ENCODE data around the gene RGSL1.

DNA sequence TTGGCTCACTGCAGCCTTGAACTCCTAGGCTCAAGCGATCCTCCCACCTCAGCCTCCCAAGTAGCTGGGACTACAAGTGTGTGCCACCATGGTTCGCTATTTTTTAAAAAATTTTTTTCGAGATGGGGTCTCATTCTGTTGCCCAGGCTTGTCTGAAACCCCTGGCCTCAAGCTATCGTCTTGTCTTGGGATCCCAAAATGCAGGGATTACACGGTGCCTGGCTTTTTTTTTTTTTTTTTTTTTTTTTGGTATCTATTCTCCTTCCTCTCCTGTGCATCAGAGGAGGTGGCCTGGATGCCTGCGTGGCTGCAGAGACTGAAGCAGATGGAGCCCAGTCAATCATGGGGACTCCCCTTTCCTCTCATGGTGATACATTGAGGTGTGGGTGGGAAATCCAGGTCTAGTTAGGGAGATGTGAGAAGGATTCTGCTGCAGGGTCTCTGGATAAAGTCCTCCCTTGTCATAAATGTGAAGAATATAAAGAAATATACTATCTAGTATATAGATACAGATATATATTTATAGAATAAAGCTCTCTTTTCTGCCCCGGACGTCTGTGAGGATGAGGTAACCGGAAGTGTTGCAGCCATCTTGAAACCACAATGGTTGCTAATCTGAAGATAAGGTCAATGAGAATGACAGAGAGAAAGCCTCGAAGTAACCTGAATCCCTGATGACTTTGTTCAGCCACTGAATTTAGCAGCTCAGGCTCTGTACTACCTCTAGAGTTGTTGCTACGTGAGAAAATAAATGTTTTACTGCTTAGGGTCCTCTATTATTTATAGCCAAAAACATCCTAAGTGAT, 19.5 kb upstream of the RGSL1 start:
- no peak for TF ChIP-seq POLR2A (IDR thresholded peaks at IDR 0.05; ENCODE audit: low read depth, low read length)
- TF ChIP-seq POLR2AphosphoS5 (IDR thresholded peaks at IDR 0.05; ENCODE audit: low read depth, low read length), result no peak
- TF ChIP-seq SPI1 (IDR thresholded peaks at IDR 0.05; ENCODE audit: low read depth, low read length), result no peak
- TF ChIP-seq TAF1 (IDR thresholded peaks at IDR 0.05; ENCODE audit: low read depth, low read length), result no peak
